IMR-90 (cell line): ENCODE results near the gene DDX24.

Source experiments
- FOS ChIP-seq: fragments of 150-350 bp; IDR thresholded peaks from 2 replicates; pipeline ENCODE4 v1.6.1; 2016; ENCODE audit warnings: low read depth, low read length
- RAD21 ChIP-seq: IDR thresholded peaks from 2 replicates; pipeline ENCODE4 v1.6.1; 2012; ENCODE audit warnings: low read length, improper control_type of control experiment
- TF ChIP-seq, protein P1 (sequence below): conservative IDR thresholded peaks from 2 replicates; pipeline ENCODE4 v1.5.1; 2012; ENCODE audit warnings: mild to moderate bottlenecking, low read depth, low read length, improper control_type of control experiment

DNA sequence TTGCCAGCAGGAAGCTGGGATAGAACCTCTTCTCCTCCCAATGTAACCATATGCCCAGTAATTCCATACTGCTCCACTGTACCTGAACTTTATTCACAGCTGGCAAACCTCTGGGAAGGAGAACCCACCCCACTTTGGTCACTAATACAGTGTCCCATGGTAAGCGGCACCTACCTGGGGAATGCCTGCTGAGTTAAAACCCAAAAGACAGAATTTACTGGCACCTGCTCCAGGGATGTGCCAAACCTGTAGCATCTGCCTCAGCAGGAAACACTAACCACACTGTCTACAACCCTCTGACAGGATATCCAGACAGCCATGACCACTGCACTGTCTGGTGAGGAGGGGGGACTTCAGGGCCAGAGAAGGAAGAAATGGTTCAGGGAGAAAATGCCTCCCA, 26.6 kb downstream of the DDX24 start:
- TF ChIP-seq FOS: no peak
- TF ChIP-seq, protein P1, sequence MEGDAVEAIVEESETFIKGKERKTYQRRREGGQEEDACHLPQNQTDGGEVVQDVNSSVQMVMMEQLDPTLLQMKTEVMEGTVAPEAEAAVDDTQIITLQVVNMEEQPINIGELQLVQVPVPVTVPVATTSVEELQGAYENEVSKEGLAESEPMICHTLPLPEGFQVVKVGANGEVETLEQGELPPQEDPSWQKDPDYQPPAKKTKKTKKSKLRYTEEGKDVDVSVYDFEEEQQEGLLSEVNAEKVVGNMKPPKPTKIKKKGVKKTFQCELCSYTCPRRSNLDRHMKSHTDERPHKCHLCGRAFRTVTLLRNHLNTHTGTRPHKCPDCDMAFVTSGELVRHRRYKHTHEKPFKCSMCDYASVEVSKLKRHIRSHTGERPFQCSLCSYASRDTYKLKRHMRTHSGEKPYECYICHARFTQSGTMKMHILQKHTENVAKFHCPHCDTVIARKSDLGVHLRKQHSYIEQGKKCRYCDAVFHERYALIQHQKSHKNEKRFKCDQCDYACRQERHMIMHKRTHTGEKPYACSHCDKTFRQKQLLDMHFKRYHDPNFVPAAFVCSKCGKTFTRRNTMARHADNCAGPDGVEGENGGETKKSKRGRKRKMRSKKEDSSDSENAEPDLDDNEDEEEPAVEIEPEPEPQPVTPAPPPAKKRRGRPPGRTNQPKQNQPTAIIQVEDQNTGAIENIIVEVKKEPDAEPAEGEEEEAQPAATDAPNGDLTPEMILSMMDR: no peak
- TF ChIP-seq RAD21: no peak
